HCT116 (cell line): ENCODE data around the gene POLR2I. TPM values are rescaled to one million over a fixed set of nuclear protein-coding genes. Genes with fewer than 3 reads are reported as not detected.

Experiments
- ATAC-seq: fragments of 200-7000 bp; cut with Tn5 transposase; 2 replicates; pipeline ENCODE4 v1.9.1; 2020; ENCODE audit warnings: mild to moderate bottlenecking, moderate library complexity
- BruUV-seq: library from RNA; stranded (reverse); fragments of 400-500 nt; replicated peaks from 2 replicates; lab custom pipeline; 2021; lab: Mats Ljungman, UMichigan
- CTCF ChIA-PET: fragments of 300-600 bp; sonication (Branson Sonifier 250); formaldehyde crosslinking; loops from one replicate; lab custom pipeline; 2021; ENCODE audit warnings: antibody characterized with exemption; lab: Charles Lee
- POLR2A ChIA-PET: fragments of 300-600, 350-600 bp; sonication (Branson Sonifier 250); formaldehyde crosslinking; loops from one replicate; lab custom pipeline; 2021; ENCODE audit warnings: antibody characterized with exemption; lab: Charles Lee
- RAD21 ChIA-PET, 2 experiments: fragments of 300-600 bp; sonication (Branson Sonifier 250); formaldehyde crosslinking; loops; one replicate each; lab custom pipeline; 2023; ENCODE audit warnings: low total read pairs in 2 of 2; ENCODE audit not compliant: uncharacterized antibody in 2 of 2, unreplicated experiment in 2 of 2, low non-redundant PET in 1 of 2; lab: Charles Lee
- DNase-seq: peaks from one replicate; pipeline ENCODE4 v3.0.0-alpha.2; 2010; ENCODE audit warnings: low read depth, low spot score
- H2AFZ ChIP-seq: fragments of 200-600 bp; shearing (Covaris generic), sonication (generic); 2 replicates; pipeline ENCODE4 v1.6.1; 2017; ENCODE audit warnings: low read depth, mixed run types, mixed read lengths, antibody characterized with exemption, low read length; ENCODE audit not compliant: poor library complexity, severe bottlenecking
- H3K27ac ChIP-seq: 2 replicates; pipeline ENCODE4 v1.5.1; 2012; ENCODE audit warnings: low read depth, low read length
- H3K27me3 ChIP-seq: fragments of 200-600 bp; sonication (generic); 2 replicates; pipeline ENCODE4 v1.6.1; 2016; ENCODE audit warnings: mixed run types, low read length, mixed read lengths; ENCODE audit not compliant: insufficient read depth
- H3K36me3 ChIP-seq, 2 experiments: fragments of 200-500 bp in 1 of 2; fragments of 200-600 bp in 1 of 2; sonication (Bioruptor generic) in 1 of 2; sonication (generic) in 1 of 2; 2 replicates each; pipeline versions ENCODE4 v1.5.1 to v1.6.1; 2014 to 2016; ENCODE audit warnings: low read length in 2 of 2, inconsistent platforms in 1 of 2, mixed read lengths in 1 of 2, mixed run types in 1 of 2; ENCODE audit not compliant: insufficient read depth in 2 of 2, control insufficient read depth in 1 of 2
- H3K4me1 ChIP-seq, 2 experiments: fragments of 200-600 bp in 1 of 2; sonication (generic) in 1 of 2; 2 replicates each; pipeline versions ENCODE4 v1.5.1 to v1.6.1; 2012 to 2017; ENCODE audit warnings: low read length in 2 of 2, inconsistent platforms in 1 of 2, mild to moderate bottlenecking in 1 of 2, mixed read lengths in 1 of 2, mixed run types in 1 of 2, moderate library complexity in 1 of 2; ENCODE audit not compliant: insufficient read depth in 2 of 2, control insufficient read depth in 1 of 2
- H3K4me2 ChIP-seq: fragments of 200-600 bp; sonication (generic); 2 replicates; pipeline ENCODE4 v1.6.1; 2017; ENCODE audit warnings: mixed run types, low read length, mixed read lengths
- H3K4me3 ChIP-seq, 2 experiments: fragments of 200-600 bp in 1 of 2; sonication (generic) in 1 of 2; replicated peaks in 1 of 2; 2 replicates each; pipeline ENCODE4 v1.5.1; 2011 to 2016; ENCODE audit warnings: low read length in 2 of 2, control low read depth in 1 of 2, low read depth in 1 of 2, mild to moderate bottlenecking in 1 of 2, mixed read lengths in 1 of 2, mixed run types in 1 of 2
- H3K79me2 ChIP-seq: fragments of 200-600 bp; sonication (generic); 2 replicates; pipeline ENCODE4 v1.6.1; 2017; ENCODE audit warnings: mild to moderate bottlenecking, mixed run types, low read length, moderate library complexity, mixed read lengths; ENCODE audit not compliant: insufficient read depth
- H3K9ac ChIP-seq: fragments of 200-600 bp; sonication (generic); 2 replicates; pipeline ENCODE4 v1.6.1; 2016; ENCODE audit warnings: low read length, mixed read lengths
- H3K9me2 ChIP-seq: fragments of 200-600 bp; sonication (generic), shearing (Covaris generic); 2 replicates; pipeline ENCODE4 v1.6.1; 2017; ENCODE audit warnings: mixed run types, mild to moderate bottlenecking, moderate library complexity; ENCODE audit not compliant: insufficient read depth
- H3K9me3 ChIP-seq, 2 experiments: fragments of 200-500 bp in 1 of 2; fragments of 200-600 bp in 1 of 2; sonication (Bioruptor generic) in 1 of 2; sonication (generic) in 1 of 2; 2 replicates each; pipeline ENCODE4 v1.6.1; 2014 to 2017; ENCODE audit warnings: low read length in 2 of 2, mixed read lengths in 2 of 2, inconsistent platforms in 1 of 2, low read depth in 1 of 2, mild to moderate bottlenecking in 1 of 2, mixed run types in 1 of 2, moderate library complexity in 1 of 2; ENCODE audit not compliant: control insufficient read depth in 1 of 2, insufficient read depth in 1 of 2
- H4K20me1 ChIP-seq: fragments of 200-600 bp; sonication (generic), shearing (Covaris generic); 2 replicates; pipeline ENCODE4 v1.6.1; 2017; ENCODE audit warnings: mixed run types, mild to moderate bottlenecking, moderate library complexity; ENCODE audit not compliant: insufficient read depth
- EGR1 ChIP-seq: IDR thresholded peaks from 2 replicates; pipeline ENCODE4 v1.6.1; 2012; ENCODE audit warnings: low read depth
- intact Hi-C: fragments of 100-400 bp; cut with micrococcal nuclease; formaldehyde crosslinking; loops from 2 replicates; pipeline ENCODE4 v1.10.0; 2022
- total RNA-seq: library from RNA; stranded (reverse); gene quantifications from one replicate; pipeline ENCODE4 v1.2.1, GENCODE V29; 2021; ENCODE audit not compliant: unreplicated experiment

Gene POLR2I
- total RNA-seq, 1 experiment from 2014 or later = 108 TPM

GRCh38 chr19:36064826-36065225, 49.8 kb downstream of the POLR2I start:
- CTCF ChIA-PET = no interaction called here
- Histone ChIP-seq H3K4me2 (no peak overlapping the region), H3K4me1 (peaks cover under 1 to 2% of the 10 kb centered on the region in 2 experiments; a peak in 2 of 4 replicates), H2AFZ (no peak overlapping the region), H3K27me3 (no peaks in the 10 kb centered on the region), H3K4me3 (no peak overlapping the region), H3K9me3 (no peaks in the 10 kb centered on the region), H3K9me2 (no peaks in the 10 kb centered on the region), H4K20me1 (no peaks in the 10 kb centered on the region), H3K27ac (no peak overlapping the region), H3K36me3 (peaks cover 13 to 42% of the 10 kb centered on the region in 2 experiments), H3K79me2 (no peaks in the 10 kb centered on the region), H3K9ac (no peak overlapping the region)
- no TSS peak for BruUV-seq
- no peak for TF ChIP-seq EGR1
- DNase-seq = no peak
- intact Hi-C loops = loop anchor here (5.0 to 10.0 kb wide), 3 partner anchors 62 to 1050 kb away; partner anchors contain the start of gene ZNF566
- POLR2A ChIA-PET = no interaction called here
- no peak for ATAC-seq
- RAD21 ChIA-PET = no interaction called here

Other genes with a start within 250 kb of the POLR2I start
- 41.2 TPM for gene APLP1, start 246.3 kb downstream of the POLR2I start, total RNA-seq
- 13.7 TPM for gene NFKBID, start 214.3 kb downstream of the POLR2I start, total RNA-seq
- 1.2 TPM for gene HCST, start 212.3 kb downstream of the POLR2I start, total RNA-seq
- 0.49 TPM for gene TYROBP, start 206.6 kb downstream of the POLR2I start, total RNA-seq
- 18.8 TPM for gene LRFN3, start 178.5 kb downstream of the POLR2I start, total RNA-seq
- gene SDHAF1, start 119.7 kb downstream of the POLR2I start, total RNA-seq = 21.0 TPM
- 27.9 TPM for gene SYNE4, start 106.1 kb downstream of the POLR2I start, total RNA-seq
- gene ALKBH6, start 100.7 kb downstream of the POLR2I start, total RNA-seq = 28.6 TPM
- 1.5 TPM for gene CLIP3, start 82.0 kb downstream of the POLR2I start, total RNA-seq
- gene THAP8, start 60.6 kb downstream of the POLR2I start, total RNA-seq = 1.7 TPM
- gene WDR62, start 60.0 kb downstream of the POLR2I start, total RNA-seq = 17.0 TPM
- gene OVOL3, start 3.7 kb downstream of the POLR2I start, total RNA-seq = not detected
- 141 TPM for gene TBCB, start 593 bp upstream of the POLR2I start, total RNA-seq
- 621 TPM for gene CAPNS1, start 25.2 kb upstream of the POLR2I start, total RNA-seq
- gene COX7A1, start 37.6 kb upstream of the POLR2I start, total RNA-seq = not detected
- 3.2 TPM for gene ZNF565, start 99.8 kb upstream of the POLR2I start, total RNA-seq
- 105 TPM for gene ZNF146, start 100.2 kb upstream of the POLR2I start, total RNA-seq